Liver (tissue), 9 donors: Measurements from ENCODE around the gene BANK1. TPM values are rescaled to one million over a fixed set of nuclear protein-coding genes. Genes with fewer than 3 reads are reported as not detected.

Experiments used
- DNase-seq: peaks from one replicate; pipeline ENCODE4 v3.0.0-alpha.2; 2017; ENCODE audit warnings: low spot score
- H3K27ac ChIP-seq, 2 donors: one replicate each; pipeline ENCODE4 v1.7.0; 2013; ENCODE audit warnings: inconsistent platforms in 2 of 2, low read length in 2 of 2, control low read depth in 1 of 2, low read depth in 1 of 2, mild to moderate bottlenecking in 1 of 2
- H3K27me3 ChIP-seq, 4 donors: one replicate each; pipeline versions ENCODE4 v1.6.1 to v1.7.0; 2013; ENCODE audit warnings: low read length in 3 of 4, inconsistent platforms in 1 of 4, mild to moderate bottlenecking in 1 of 4, moderate library complexity in 1 of 4; ENCODE audit not compliant: control insufficient read depth in 4 of 4, insufficient read depth in 4 of 4
- H3K36me3 ChIP-seq, 4 donors: one replicate each; pipeline versions ENCODE4 v1.6.1 to v1.7.0; 2013; ENCODE audit warnings: low read length in 3 of 4, mild to moderate bottlenecking in 3 of 4, low read depth in 1 of 4, moderate library complexity in 1 of 4; ENCODE audit not compliant: control insufficient read depth in 4 of 4, insufficient read depth in 3 of 4
- H3K4me1 ChIP-seq, 4 donors: one replicate each; pipeline versions ENCODE4 v1.6.1 to v1.7.0; 2013; ENCODE audit warnings: low read length in 3 of 4, mild to moderate bottlenecking in 3 of 4, moderate library complexity in 1 of 4; ENCODE audit not compliant: control insufficient read depth in 4 of 4, insufficient read depth in 4 of 4
- H3K4me3 ChIP-seq, 3 donors: one replicate each; pipeline versions ENCODE4 v1.6.1 to v1.7.0; 2013; ENCODE audit warnings: low read length in 3 of 3, control low read depth in 1 of 3, low read depth in 1 of 3, mild to moderate bottlenecking in 1 of 3
- H3K9ac ChIP-seq, 2 donors: one replicate each; pipeline ENCODE4 v1.7.0; 2013; ENCODE audit warnings: low read length in 2 of 2, mild to moderate bottlenecking in 2 of 2, moderate library complexity in 2 of 2, control low read depth in 1 of 2, low read depth in 1 of 2
- H3K9me3 ChIP-seq, 4 donors: one replicate each; pipeline versions ENCODE4 v1.6.1 to v1.7.0; 2013; ENCODE audit warnings: low read length in 3 of 4; ENCODE audit not compliant: control insufficient read depth in 4 of 4
- ATF3 ChIP-seq: IDR thresholded peaks from 2 replicates; pipeline ENCODE4 v1.6.1; 2016; ENCODE audit warnings: antibody characterized with exemption
- CTCF ChIP-seq: fragments of 150-350 bp; IDR thresholded peaks from 2 replicates; pipeline ENCODE4 v1.5.1; 2017; ENCODE audit warnings: improper control_type of control experiment, low read depth, low read length; ENCODE audit not compliant: missing input control
- EGR1 ChIP-seq, 2 donors: IDR thresholded peaks; 2 replicates each; pipeline ENCODE4 v1.6.1; 2016 to 2018; ENCODE audit warnings: antibody characterized with exemption in 2 of 2, low read depth in 2 of 2
- FOXA1 ChIP-seq: IDR thresholded peaks from 2 replicates; pipeline ENCODE4 v1.6.1; 2016; ENCODE audit warnings: antibody characterized with exemption
- FOXA2 ChIP-seq: IDR thresholded peaks from 2 replicates; pipeline ENCODE4 v1.6.1; 2016; ENCODE audit warnings: antibody characterized with exemption
- GABPA ChIP-seq, 2 donors: IDR thresholded peaks in 1 of 2; conservative IDR thresholded peaks in 1 of 2; 2 replicates each; pipeline ENCODE4 v1.6.1; 2016; ENCODE audit warnings: antibody characterized with exemption in 2 of 2, mild to moderate bottlenecking in 1 of 2, moderate library complexity in 1 of 2
- HNF4A ChIP-seq, 2 donors: conservative IDR thresholded peaks; 2 replicates each; pipeline ENCODE4 v1.6.1; 2016; ENCODE audit warnings: antibody characterized with exemption in 2 of 2, mild to moderate bottlenecking in 2 of 2
- HNF4G ChIP-seq: IDR thresholded peaks from 2 replicates; pipeline ENCODE4 v1.6.1; 2016; ENCODE audit warnings: antibody characterized with exemption
- JUND ChIP-seq, 2 donors: IDR thresholded peaks; 2 replicates each; pipeline ENCODE4 v1.6.1; 2016; ENCODE audit warnings: antibody characterized with exemption in 2 of 2
- MAX ChIP-seq: IDR thresholded peaks from 2 replicates; pipeline ENCODE4 v1.6.1; 2016; ENCODE audit warnings: antibody characterized with exemption
- NR2F2 ChIP-seq: IDR thresholded peaks from 2 replicates; pipeline ENCODE4 v1.6.1; 2016; ENCODE audit warnings: antibody characterized with exemption
- RAD21 ChIP-seq, 2 donors: IDR thresholded peaks; 2 replicates each; pipeline ENCODE4 v1.6.1; 2016; ENCODE audit warnings: antibody characterized with exemption in 2 of 2, mild to moderate bottlenecking in 2 of 2
- REST ChIP-seq: IDR thresholded peaks from 2 replicates; pipeline ENCODE4 v1.6.1; 2016; ENCODE audit warnings: antibody characterized with exemption, mild to moderate bottlenecking
- RXRA ChIP-seq, 2 donors: IDR thresholded peaks; 2 replicates each; pipeline ENCODE4 v1.6.1; 2017 to 2018; ENCODE audit warnings: antibody characterized with exemption in 2 of 2, mild to moderate bottlenecking in 1 of 2
- SP1 ChIP-seq: IDR thresholded peaks from 2 replicates; pipeline ENCODE4 v1.6.1; 2018; ENCODE audit warnings: antibody characterized with exemption, mild to moderate bottlenecking
- TAF1 ChIP-seq: conservative IDR thresholded peaks from 2 replicates; pipeline ENCODE4 v1.6.1; 2016; ENCODE audit warnings: antibody characterized with exemption, mild to moderate bottlenecking
- YY1 ChIP-seq: IDR thresholded peaks from 2 replicates; pipeline ENCODE4 v1.6.1; 2016; ENCODE audit warnings: antibody characterized with exemption, mild to moderate bottlenecking
- ZBTB33 ChIP-seq: IDR thresholded peaks from 2 replicates; pipeline ENCODE4 v1.6.1; 2016; ENCODE audit warnings: antibody characterized with exemption
- WGBS: extraction: QIAGEN DNeasy Blood & Tissue Kit; methylation state at CpG from one replicate; pipeline ENCODE4 v1.1.7; 2013; 5-methylcytosine and 5-hydroxymethylcytosine counted together
- polyA plus RNA-seq, 2 donors: library from polyadenylated mRNA; stranded (reverse) in 1 of 2; unstranded in 1 of 2; fragments of 200-250 nt in 1 of 2; fragments of >200 nt in 1 of 2; fragmentation: Nextera tagmentation in 1 of 2; extraction: Ambion mirVana in 1 of 2; gene quantifications; one replicate each; pipeline versions ENCODE4 v1.2.1 to v1.2.3, GENCODE V29; 2013 to 2015
- total RNA-seq, 2 donors: library from RNA; depleted of rRNA; stranded (reverse); fragments of >200 nt; gene quantifications; one replicate each; pipeline ENCODE4 v1.2.3, GENCODE V29; 2014
- donor health status: healthy.
- donor health status: healthy.
- donor health status: healthy.
- donor health status: healthy.
- donor health status: healthy.

BANK1 gene
- total and polyA plus RNA-seq, 4 donors, result 0.06 to 1.7 (median 0.35) TPM

GRCh38 chr4:101756181-101756580 is 34.3 kb upstream of the BANK1 start:
- no peak for TF ChIP-seq FOXA2
- no peak for TF ChIP-seq RAD21 (IDR thresholded peaks at IDR 0.05)
- TF ChIP-seq YY1, result no peak
- no peak for TF ChIP-seq RXRA (IDR thresholded peaks at IDR 0.05)
- no peak for TF ChIP-seq JUND (IDR thresholded peaks at IDR 0.05)
- no peak for TF ChIP-seq CTCF
- no peak for TF ChIP-seq GABPA (IDR thresholded peaks at IDR 0.05 in 1 of 2, conservative IDR thresholded peaks at IDR 0.05 in 1 of 2)
- TF ChIP-seq SP1, result no peak
- TF ChIP-seq FOXA1, result no peak
- no peak for TF ChIP-seq NR2F2
- no peak for TF ChIP-seq ZBTB33
- TF ChIP-seq HNF4G, result no peak
- TF ChIP-seq EGR1 (IDR thresholded peaks at IDR 0.05; ENCODE audit: low read depth in 2 of 2), result no peak
- TF ChIP-seq REST, result no peak
- TF ChIP-seq MAX, result no peak
- no peak for TF ChIP-seq HNF4A (conservative IDR thresholded peaks at IDR 0.05)
- H3K9me3 ChIP-seq, result no peaks in the 10 kb centered on the region
- WGBS, result 76% methylated on average over 2 of the region's 2 CpGs
- H3K27me3 ChIP-seq, result no peaks in the 10 kb centered on the region
- H3K27ac ChIP-seq, result no peak overlapping the region
- no peak for DNase-seq
- H3K4me1 ChIP-seq, result no peaks in the 10 kb centered on the region
- no peak overlapping the region for H3K4me3 ChIP-seq
- no peaks in the 10 kb centered on the region for H3K36me3 ChIP-seq
- no peak overlapping the region for H3K9ac ChIP-seq

GRCh38 chr4:101761405-101761804 is 29.1 kb upstream of the BANK1 start:
- no peak for DNase-seq
- no peak for TF ChIP-seq NR2F2
- no peak for TF ChIP-seq JUND (IDR thresholded peaks at IDR 0.05)
- TF ChIP-seq GABPA (IDR thresholded peaks at IDR 0.05 in 1 of 2, conservative IDR thresholded peaks at IDR 0.05 in 1 of 2), result no peak
- TF ChIP-seq SP1, result no peak
- no peak for TF ChIP-seq ATF3
- no peak for TF ChIP-seq TAF1
- 48% methylated on average over 1 of the region's 1 CpG for WGBS

More at GRCh38 chr4:101761405-101761804, 29.1 kb upstream of the BANK1 start:
- Histone ChIP-seq H3K27ac (no peak overlapping the region), H3K9ac (no peak overlapping the region), H3K4me1 (no peaks in the 10 kb centered on the region), H3K27me3 (no peaks in the 10 kb centered on the region), H3K36me3 (no peaks in the 10 kb centered on the region), H3K4me3 (no peak overlapping the region), H3K9me3 (no peaks in the 10 kb centered on the region)
